NOMO-1 treated with dmso at 0.1 percent for 144 hours (cell line): ENCODE results near the gene COP1.
"Not testable (repeated sequence)": the region's sequence is repeated elsewhere in the genome, so short reads cannot be mapped to it uniquely, and the experiment has no call there.

Experiments
- DNase-seq: peaks from one replicate; lab custom pipeline; 2025; ENCODE audit not compliant: unreplicated experiment; lab: John Stamatoyannopoulos, UW

COP1 gene

GRCh38 chr1:176136891-176137290, 70.2 kb downstream of the COP1 start:
- no peak for DNase-seq

GRCh38 chr1:176134666-176135065, 72.4 kb downstream of the COP1 start:
- no peak for DNase-seq

- DNase-seq, result no peak
Observed at GRCh38 chr1:176122282-176122681, 84.8 kb downstream of the COP1 start.

GRCh38 chr1:176119549-176119948, 87.5 kb downstream of the COP1 start:
- no peak for DNase-seq

GRCh38 chr1:176118985-176119384, 88.1 kb downstream of the COP1 start:
- no peak for DNase-seq

- no peak for DNase-seq
Observed at GRCh38 chr1:176111835-176112234, 95.3 kb downstream of the COP1 start.

GRCh38 chr1:176110203-176110602, 96.9 kb downstream of the COP1 start:
- DNase-seq, result no peak

- no peak for DNase-seq
Observed at GRCh38 chr1:176102768-176103350, 104.2 kb downstream of the COP1 start.

- DNase-seq, result no peak
Observed at GRCh38 chr1:176101951-176102642, 105.0 kb downstream of the COP1 start.

GRCh38 chr1:176098560-176098959, 108.5 kb downstream of the COP1 start:
- no peak for DNase-seq

- no peak for DNase-seq
Observed at GRCh38 chr1:176096015-176096414, 111.1 kb downstream of the COP1 start.

- DNase-seq, result no peak
Observed at GRCh38 chr1:176090766-176091165, 116.3 kb downstream of the COP1 start.

- not testable (repeated sequence) for DNase-seq
Observed at GRCh38 chr1:176087746-176088145, 119.3 kb downstream of the COP1 start.

GRCh38 chr1:176073524-176074157, 133.4 kb downstream of the COP1 start:
- no peak for DNase-seq

GRCh38 chr1:176068901-176069300, 138.2 kb downstream of the COP1 start:
- DNase-seq, result no peak

- DNase-seq, result no peak
Observed at GRCh38 chr1:176068256-176068655, 138.8 kb downstream of the COP1 start.

GRCh38 chr1:176066709-176067108, 140.4 kb downstream of the COP1 start:
- DNase-seq, result no peak

GRCh38 chr1:176058686-176059085, 148.4 kb downstream of the COP1 start:
- DNase-seq, result no peak

GRCh38 chr1:176056312-176056711, 150.8 kb downstream of the COP1 start:
- DNase-seq, result no peak

GRCh38 chr1:176055398-176055797, 151.7 kb downstream of the COP1 start:
- DNase-seq, result no peak

- DNase-seq, result no peak
Observed at GRCh38 chr1:176051902-176052518, 155.1 kb downstream of the COP1 start.

GRCh38 chr1:176051402-176051801, 155.7 kb downstream of the COP1 start:
- DNase-seq, result no peak
